CD14-positive monocyte (primary cell): ENCODE data around the gene ST7. TPM values are rescaled to one million over a fixed set of nuclear protein-coding genes. Genes with fewer than 3 reads are reported as not detected.
A peak's percentile ranks its signal among the peaks of the same experiment; 100 is the strongest.

Source experiments
- DNase-seq, 3 donors: peaks; one replicate each; pipeline ENCODE4 v3.0.0-alpha.2; 2011 to 2022
- H2AFZ ChIP-seq: 2 replicates; pipeline ENCODE4 v1.6.0; 2012; ENCODE audit warnings: mild to moderate bottlenecking, low read depth, low read length, inconsistent platforms; ENCODE audit not compliant: insufficient read depth, poor library complexity, severe bottlenecking
- H3K27ac ChIP-seq, 2 donors: 1 replicate in 1 of 2; 2 replicates in 1 of 2; pipeline ENCODE4 v1.5.1; 2012 to 2013; ENCODE audit warnings: low read length in 2 of 2, control low read depth in 1 of 2, inconsistent platforms in 1 of 2, low read depth in 1 of 2, mild to moderate bottlenecking in 1 of 2
- H3K27me3 ChIP-seq, 2 donors: one replicate each; pipeline versions ENCODE4 v1.6.0 to v1.6.1; 2011 to 2013; ENCODE audit warnings: low read length in 2 of 2; ENCODE audit not compliant: control insufficient read depth in 2 of 2, insufficient read depth in 2 of 2
- H3K36me3 ChIP-seq, 2 donors: replicated peaks in 1 of 2; 1 replicate in 1 of 2; 2 replicates in 1 of 2; pipeline versions ENCODE4 v1.5.1 to v1.6.1; 2012 to 2013; ENCODE audit warnings: low read length in 2 of 2, control low read depth in 1 of 2, inconsistent platforms in 1 of 2, mild to moderate bottlenecking in 1 of 2; ENCODE audit not compliant: insufficient read depth in 2 of 2, control insufficient read depth in 1 of 2
- H3K4me1 ChIP-seq, 2 donors: 1 replicate in 1 of 2; 2 replicates in 1 of 2; pipeline versions ENCODE4 v1.5.1 to v1.6.1; 2012 to 2013; ENCODE audit warnings: low read length in 2 of 2, control low read depth in 1 of 2, inconsistent platforms in 1 of 2, mild to moderate bottlenecking in 1 of 2, moderate library complexity in 1 of 2; ENCODE audit not compliant: insufficient read depth in 2 of 2, control insufficient read depth in 1 of 2
- H3K4me2 ChIP-seq: replicated peaks from 2 replicates; pipeline ENCODE3; 2012; ENCODE audit warnings: low read length, moderate library complexity, mild to moderate bottlenecking; ENCODE audit not compliant: poor library complexity, severe bottlenecking; ENCODE audit errors: extremely low read depth
- H3K4me3 ChIP-seq, 3 experiments: fragments of 200-600 bp in 1 of 3; sonication (generic) in 1 of 3; replicated peaks in 1 of 3; 1 replicate in 2 of 3; 2 replicates in 1 of 3; pipeline ENCODE4 v1.5.1; 2011 to 2013; ENCODE audit warnings: low read length in 3 of 3, mild to moderate bottlenecking in 3 of 3, control low read depth in 2 of 3, low read depth in 2 of 3, inconsistent platforms in 1 of 3, moderate library complexity in 1 of 3
- H3K79me2 ChIP-seq: 2 replicates; pipeline ENCODE4 v1.6.0; 2012; ENCODE audit warnings: mild to moderate bottlenecking, control low read depth, inconsistent platforms, low read length, moderate library complexity; ENCODE audit not compliant: insufficient read depth
- H3K9ac ChIP-seq: 2 replicates; pipeline ENCODE4 v1.6.0; 2017; ENCODE audit warnings: low read length, mild to moderate bottlenecking; ENCODE audit not compliant: insufficient read depth, poor library complexity, severe bottlenecking
- H3K9me3 ChIP-seq, 2 donors: replicated peaks in 1 of 2; 1 replicate in 1 of 2; 2 replicates in 1 of 2; pipeline versions ENCODE4 v1.5.1 to v1.6.1; 2012 to 2013; ENCODE audit warnings: low read length in 2 of 2, control low read depth in 1 of 2; ENCODE audit not compliant: control insufficient read depth in 1 of 2, insufficient read depth in 1 of 2
- H4K20me1 ChIP-seq: 2 replicates; pipeline ENCODE4 v1.6.0; 2012; ENCODE audit warnings: mild to moderate bottlenecking, low read length, control low read depth, moderate library complexity; ENCODE audit not compliant: insufficient read depth
- H3K27ac Mint-ChIP-seq, 7 donors: one replicate each; pipeline ENCODE4 v1.8.0; 2020; ENCODE audit warnings: mild to moderate bottlenecking in 7 of 7, mixed read lengths in 7 of 7, moderate library complexity in 6 of 7, inconsistent platforms in 2 of 7
- H3K27me3 Mint-ChIP-seq, 3 donors: one replicate each; pipeline ENCODE4 v1.8.0; 2021 to 2022; ENCODE audit warnings: low read depth in 3 of 3, mild to moderate bottlenecking in 3 of 3, mixed read lengths in 3 of 3, moderate library complexity in 3 of 3, inconsistent platforms in 1 of 3
- H3K36me3 Mint-ChIP-seq, 2 donors: one replicate each; pipeline ENCODE4 v1.8.0; 2020; ENCODE audit warnings: mixed read lengths in 2 of 2, inconsistent platforms in 1 of 2, mild to moderate bottlenecking in 1 of 2
- H3K4me1 Mint-ChIP-seq: one replicate; pipeline ENCODE4 v1.8.0; 2020; ENCODE audit warnings: mild to moderate bottlenecking, mixed read lengths
- H3K4me3 Mint-ChIP-seq, 2 donors: one replicate each; pipeline ENCODE4 v1.8.0; 2020; ENCODE audit warnings: mild to moderate bottlenecking in 2 of 2, mixed read lengths in 2 of 2, moderate library complexity in 1 of 2
- H3K9me3 Mint-ChIP-seq, 7 donors: one replicate each; pipeline ENCODE4 v1.8.0; 2020 to 2022; ENCODE audit warnings: mixed read lengths in 7 of 7, mild to moderate bottlenecking in 6 of 7, moderate library complexity in 6 of 7, inconsistent platforms in 2 of 7
- CTCF ChIP-seq: fragments of 200-600 bp; IDR thresholded peaks from one replicate; pipeline ENCODE4 v1.8.0; 2022; ENCODE audit warnings: antibody characterized with exemption, mild to moderate bottlenecking
- WGBS: methylation state at CpG from one replicate; pipeline ENCODE4 v1.1.5; 2013; ENCODE audit warnings: missing lambda C conversion rate; ENCODE audit not compliant: insufficient coverage; 5-methylcytosine and 5-hydroxymethylcytosine counted together
- intact Hi-C, 2 donors: fragments of 100-400 bp; cut with micrococcal nuclease; formaldehyde crosslinking; loops; one replicate each; pipeline versions ENCODE4 v1.15.0 to v1.15.1; 2023
- polyA plus RNA-seq, 3 donors: library from polyadenylated mRNA; depleted of rRNA in 1 of 3; unstranded in 2 of 3; stranded (reverse) in 1 of 3; fragments of 300-500 nt in 2 of 3; fragments of >200 nt in 1 of 3; fragmentation: Illumina TruSeq in 2 of 3; gene quantifications; 1 replicate in 2 of 3; 2 replicates in 1 of 3; pipeline ENCODE4 v1.2.3, GENCODE V29; 2012 to 2021

Gene ST7
- polyA plus RNA-seq, 3 donors: 3.6 to 5.5 (median 4.1) TPM

DNA sequence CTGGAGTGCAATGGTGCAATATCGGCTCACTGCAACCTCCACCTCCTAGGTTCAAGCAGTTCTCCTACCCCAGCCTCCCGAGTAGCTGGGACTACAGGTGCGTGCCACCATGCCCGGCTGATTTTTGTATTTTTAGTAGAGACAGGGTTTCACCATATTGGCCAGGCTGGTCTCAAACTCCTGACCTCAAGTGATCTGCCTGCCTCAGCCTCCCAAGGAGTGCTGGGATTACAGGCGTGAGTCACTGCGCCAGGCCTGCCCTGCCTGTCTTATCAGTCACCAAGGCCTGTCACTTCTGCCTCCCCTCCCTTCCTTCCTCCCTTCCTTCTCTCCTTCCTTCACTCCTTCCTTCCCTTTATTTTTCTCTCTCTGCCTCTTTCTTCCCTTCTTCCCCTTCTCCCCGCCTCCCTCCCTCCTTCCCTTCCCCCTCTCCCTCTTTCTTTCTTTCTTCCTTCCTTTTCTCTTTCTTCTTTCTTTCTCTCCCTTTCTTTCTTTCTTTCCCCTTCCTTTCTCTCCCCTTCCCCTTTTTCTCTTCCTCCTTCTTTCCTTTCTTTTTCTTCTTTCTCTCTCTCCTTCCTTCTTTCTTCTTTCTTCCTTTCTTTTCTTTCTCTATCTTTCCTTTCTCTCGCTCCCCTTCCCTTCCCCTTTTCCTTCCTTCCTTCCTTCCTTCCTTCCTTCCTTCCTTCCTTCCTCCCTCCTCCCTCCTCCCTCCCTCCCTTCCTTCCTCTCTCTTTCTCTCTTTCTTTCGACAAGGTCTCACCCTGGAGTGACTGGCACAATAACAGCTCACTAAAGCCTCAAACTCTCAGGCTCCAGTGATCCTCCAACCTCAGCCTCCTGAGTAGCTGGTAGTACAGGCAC, 3.1 kb upstream of the ST7 start:
- peak overlapping the region in 1 of 7 donors; percentile 66 for H3K27ac Mint-ChIP-seq
- H3K36me3 Mint-ChIP-seq: no peaks in the 10 kb centered on the region
- H2AFZ ChIP-seq: no peak overlapping the region
- no peaks in the 10 kb centered on the region for H3K27me3 ChIP-seq
- no peaks in the 10 kb centered on the region for H3K36me3 ChIP-seq
- H3K27me3 Mint-ChIP-seq: peaks cover 2 to 4% (median 4%) of the 10 kb centered on the region in 3 donors
- peaks cover 19% of the 10 kb centered on the region for H3K4me1 Mint-ChIP-seq
- WGBS: 59% methylated on average over 5 of the region's 9 CpGs
- H3K4me1 ChIP-seq: peaks cover 14 to 22% of the 10 kb centered on the region in 2 donors
- peak in 1 of 3 donors; percentile 19 for DNase-seq
- no peak overlapping the region for H3K9ac ChIP-seq
- no peak for TF ChIP-seq CTCF
- H3K9me3 Mint-ChIP-seq: peaks cover 0 to 6% (median 2%) of the 10 kb centered on the region in 7 donors
- no peaks in the 10 kb centered on the region for H4K20me1 ChIP-seq
- H3K9me3 ChIP-seq: no peaks in the 10 kb centered on the region
- peaks cover 12% of the 10 kb centered on the region for H3K79me2 ChIP-seq
- no peak overlapping the region for H3K27ac ChIP-seq
- no peak overlapping the region for H3K4me2 ChIP-seq
- no peak overlapping the region for H3K4me3 ChIP-seq
- intact Hi-C loops: no loop called here
- H3K4me3 Mint-ChIP-seq: no peak overlapping the region

DNA sequence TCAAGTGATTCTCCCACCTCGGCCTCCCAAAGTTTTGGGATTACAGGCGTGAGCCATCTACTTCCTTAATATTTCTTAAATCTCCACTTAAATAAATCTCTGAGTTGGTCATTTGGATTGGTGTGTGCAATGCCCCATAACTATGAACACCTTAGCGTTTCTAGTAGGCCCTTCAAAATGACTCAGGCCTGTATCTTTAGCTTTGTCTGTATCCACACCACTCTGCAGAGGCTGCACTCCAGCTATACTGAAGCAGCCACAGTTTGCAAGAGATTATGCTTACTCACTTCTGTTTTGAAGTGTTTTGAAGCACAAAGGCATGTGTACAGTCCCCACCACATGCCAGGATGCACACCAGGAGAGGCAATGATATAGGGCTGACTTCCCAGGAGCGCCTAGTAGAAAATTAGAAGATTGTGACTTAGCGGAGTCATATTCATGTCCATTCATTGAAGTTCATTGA, 2.4 kb upstream of the ST7 start:
- Histone ChIP-seq H3K4me1 (peaks cover 14 to 24% of the 10 kb centered on the region in 2 donors), H3K9me3 (no peaks in the 10 kb centered on the region), H3K27ac (no peak overlapping the region), H3K4me3 (no peak overlapping the region), H3K9ac (no peak overlapping the region), H3K27me3 (no peaks in the 10 kb centered on the region), H3K79me2 (peaks cover 14% of the 10 kb centered on the region), H3K36me3 (no peaks in the 10 kb centered on the region), H4K20me1 (no peaks in the 10 kb centered on the region), H2AFZ (no peak overlapping the region), H3K4me2 (no peak overlapping the region)
- H3K4me1 Mint-ChIP-seq: peaks cover 27% of the 10 kb centered on the region
- H3K27me3 Mint-ChIP-seq: peaks cover 2 to 4% (median 4%) of the 10 kb centered on the region in 3 donors
- intact Hi-C loops: no loop called here
- no peak overlapping the region for H3K27ac Mint-ChIP-seq
- no peak for DNase-seq
- no peak for TF ChIP-seq CTCF
- H3K36me3 Mint-ChIP-seq: no peaks in the 10 kb centered on the region
- WGBS: 100% methylated on average over 1 of the region's 5 CpGs
- H3K4me3 Mint-ChIP-seq: no peak overlapping the region
- peaks cover 0 to 6% (median 2%) of the 10 kb centered on the region in 7 donors for H3K9me3 Mint-ChIP-seq
